Embryonic facial prominence (tissue), 1 donor: ENCODE measurements around the gene RAD51B.

Experiments used
- DNase-seq: peaks from one replicate; pipeline ENCODE4 v3.0.0-alpha.2; 2016; ENCODE audit errors: extremely low spot score

The RAD51B gene

GRCh38 chr14:68232300-68233055 is 412.9 kb downstream of the RAD51B start:
- no peak for DNase-seq

- no peak for DNase-seq
These were observed 413.7 kb downstream of the RAD51B start for GRCh38 chr14:68233101-68233784.

GRCh38 chr14:68234101-68234905 is 414.7 kb downstream of the RAD51B start:
- DNase-seq = no peak

GRCh38 chr14:68235011-68235410 is 415.4 kb downstream of the RAD51B start:
- DNase-seq = no peak

- no peak for DNase-seq
These were observed 417.2 kb downstream of the RAD51B start for GRCh38 chr14:68236582-68237458.

- no peak for DNase-seq
These were observed 419.0 kb downstream of the RAD51B start for GRCh38 chr14:68238551-68238950.

- no peak for DNase-seq
These were observed 419.4 kb downstream of the RAD51B start for GRCh38 chr14:68238976-68239375.

GRCh38 chr14:68239988-68240771 is 420.6 kb downstream of the RAD51B start:
- no peak for DNase-seq

GRCh38 chr14:68241862-68242487 is 422.4 kb downstream of the RAD51B start:
- no peak for DNase-seq

GRCh38 chr14:68243450-68244010 is 424.0 kb downstream of the RAD51B start:
- DNase-seq = no peak

GRCh38 chr14:68244262-68244980 is 424.8 kb downstream of the RAD51B start:
- DNase-seq = no peak

GRCh38 chr14:68245146-68246073 is 425.8 kb downstream of the RAD51B start:
- DNase-seq = no peak

GRCh38 chr14:68246074-68246785 is 426.7 kb downstream of the RAD51B start:
- DNase-seq = no peak

- no peak for DNase-seq
These were observed 427.2 kb downstream of the RAD51B start for GRCh38 chr14:68246786-68247105.

- DNase-seq = no peak
These were observed 427.7 kb downstream of the RAD51B start for GRCh38 chr14:68247274-68247673.

- DNase-seq = no peak
These were observed 428.2 kb downstream of the RAD51B start for GRCh38 chr14:68247676-68248268.
